Transverse colon (tissue), 4 donors: ENCODE data around the gene AK4. TPM values are rescaled to one million over a fixed set of nuclear protein-coding genes. Genes with fewer than 3 reads are reported as not detected.

Experiments
- DNase-seq: peaks from one replicate; pipeline ENCODE4 v3.0.0-alpha.2; 2019
- H3K27ac ChIP-seq, 4 donors: fragments of 200-600 bp; sonication (generic); 2 replicates each; pipeline ENCODE4 v1.5.1; 2016 to 2018; ENCODE audit warnings: inconsistent platforms in 4 of 4
- H3K27me3 ChIP-seq: fragments of 200-600 bp; sonication (generic); 2 replicates; pipeline ENCODE4 v1.5.1; 2017; ENCODE audit warnings: inconsistent platforms
- H3K36me3 ChIP-seq, 4 donors: fragments of 200-600 bp; sonication (generic); 2 replicates each; pipeline ENCODE4 v1.5.1; 2017 to 2019; ENCODE audit warnings: inconsistent platforms in 4 of 4
- H3K4me1 ChIP-seq, 4 donors: fragments of 200-600 bp; sonication (generic); 2 replicates each; pipeline ENCODE4 v1.5.1; 2017 to 2020; ENCODE audit warnings: inconsistent platforms in 4 of 4
- H3K4me3 ChIP-seq, 4 donors: fragments of 200-600 bp; sonication (generic); 1 replicate in 1 of 4; 2 replicates in 3 of 4; pipeline versions ENCODE4 v1.5.1 to v1.6.1; 2017 to 2019; ENCODE audit warnings: inconsistent platforms in 4 of 4
- H3K9me3 ChIP-seq, 2 donors: fragments of 200-600 bp; sonication (generic); 2 replicates each; pipeline ENCODE4 v1.5.1; 2017 to 2019; ENCODE audit warnings: inconsistent platforms in 2 of 2
- EP300 ChIP-seq: sonication (generic); formaldehyde crosslinking; IDR thresholded peaks from one replicate; pipeline ENCODE4 v1.6.1; 2017; ENCODE audit warnings: antibody characterized with exemption, low read depth
- POLR2A ChIP-seq: fragments of 450-650 bp; IDR thresholded peaks from one replicate; pipeline ENCODE4 v1.6.1; 2016; ENCODE audit warnings: antibody characterized with exemption, mild to moderate bottlenecking, moderate library complexity
- POLR2AphosphoS5 ChIP-seq, 3 donors: sonication (generic); formaldehyde crosslinking; IDR thresholded peaks; one replicate each; pipeline ENCODE4 v1.6.1; 2016; ENCODE audit warnings: antibody characterized with exemption in 3 of 3
- WGBS, 2 donors: methylation state at CpG; one replicate each; pipeline ENCODE4 v1.1.5; 2018; ENCODE audit warnings: low coverage in 1 of 2; 5-methylcytosine and 5-hydroxymethylcytosine counted together
- in situ Hi-C, 4 donors: fragments of 200-750 bp; cut with MboI; loops; one replicate each; pipeline versions ENCODE4 v1.15.0 to v1.15.1; 2017; ENCODE audit warnings: low sequenced_read_pairs in 3 of 4, low pct_ligation_motif_present in 1 of 4, low pct_unique_long_range_greater_than_20kb in 1 of 4
- intact Hi-C: fragments of 100-400 bp; cut with DNase I; formaldehyde crosslinking; loops from one replicate; pipeline ENCODE4 v1.15.1; 2023; ENCODE audit warnings: low total_unique reads
- total RNA-seq, 4 donors: library from RNA; depleted of rRNA; stranded (reverse); fragments of >200 nt; gene quantifications; one replicate each; pipeline ENCODE4 v1.1.0, GENCODE V29; 2016
- TF ChIP-seq, protein P1 (sequence below), 5 experiments: fragments of 200-600 bp in 3 of 5; fragments of 450-650 bp in 2 of 5; sonication (generic) in 3 of 5; IDR thresholded peaks; 1 replicate in 2 of 5; 2 replicates in 3 of 5; pipeline ENCODE4 v1.5.1; 2016 to 2017; ENCODE audit warnings: antibody characterized with exemption in 5 of 5, inconsistent platforms in 3 of 5, mild to moderate bottlenecking in 2 of 5, moderate library complexity in 1 of 5

Gene AK4
- total RNA-seq, 4 donors from 2014 or later = 12.0 to 42.8 (median 36.1) TPM

DNA sequence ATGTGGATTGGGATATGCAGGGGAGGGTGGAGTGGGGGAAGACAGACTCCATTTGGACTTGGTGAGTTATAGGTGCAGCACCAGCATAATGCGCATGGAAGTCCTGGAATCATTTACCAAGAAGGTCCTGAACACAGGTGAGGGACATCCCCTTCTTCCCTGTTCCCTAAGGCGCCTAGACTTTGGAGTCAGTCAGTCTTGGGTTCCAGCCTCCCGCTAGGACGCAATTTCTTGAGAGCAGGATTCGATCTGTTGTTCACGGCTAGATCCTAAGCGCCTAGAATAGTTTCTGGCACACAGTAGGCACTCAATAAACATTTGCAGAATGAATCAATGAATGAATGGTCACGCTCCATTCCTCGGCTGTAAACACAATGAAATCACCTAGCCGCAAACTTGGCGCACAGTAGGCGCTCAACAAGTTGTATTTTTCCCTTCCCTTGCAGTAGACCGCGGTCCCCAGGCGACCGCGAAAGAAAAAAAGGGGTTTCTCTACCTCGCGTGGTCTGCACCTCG, 1.0 kb upstream of the AK4 start:
- TF ChIP-seq POLR2A (no peak), EP300 (no peak), POLR2AphosphoS5 (IDR thresholded peaks at IDR 0.05) (no peak)
- TF ChIP-seq, protein P1, sequence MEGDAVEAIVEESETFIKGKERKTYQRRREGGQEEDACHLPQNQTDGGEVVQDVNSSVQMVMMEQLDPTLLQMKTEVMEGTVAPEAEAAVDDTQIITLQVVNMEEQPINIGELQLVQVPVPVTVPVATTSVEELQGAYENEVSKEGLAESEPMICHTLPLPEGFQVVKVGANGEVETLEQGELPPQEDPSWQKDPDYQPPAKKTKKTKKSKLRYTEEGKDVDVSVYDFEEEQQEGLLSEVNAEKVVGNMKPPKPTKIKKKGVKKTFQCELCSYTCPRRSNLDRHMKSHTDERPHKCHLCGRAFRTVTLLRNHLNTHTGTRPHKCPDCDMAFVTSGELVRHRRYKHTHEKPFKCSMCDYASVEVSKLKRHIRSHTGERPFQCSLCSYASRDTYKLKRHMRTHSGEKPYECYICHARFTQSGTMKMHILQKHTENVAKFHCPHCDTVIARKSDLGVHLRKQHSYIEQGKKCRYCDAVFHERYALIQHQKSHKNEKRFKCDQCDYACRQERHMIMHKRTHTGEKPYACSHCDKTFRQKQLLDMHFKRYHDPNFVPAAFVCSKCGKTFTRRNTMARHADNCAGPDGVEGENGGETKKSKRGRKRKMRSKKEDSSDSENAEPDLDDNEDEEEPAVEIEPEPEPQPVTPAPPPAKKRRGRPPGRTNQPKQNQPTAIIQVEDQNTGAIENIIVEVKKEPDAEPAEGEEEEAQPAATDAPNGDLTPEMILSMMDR (IDR thresholded peaks at IDR 0.05) = no peak
- peaks cover 0 to 22% (median 17%) of the 10 kb centered on the region in 4 donors for H3K4me1 ChIP-seq
- 0 to 14% methylated on average over 3 to 20 of the region's 20 CpGs for WGBS, 2 donors
- H3K4me3 ChIP-seq = peak overlapping the region; percentile 47 to 97 (median 88)
- intact Hi-C loops (loop anchor here (2.0 kb wide), 1 partner anchor 14 kb away; no protein-coding TSS in a partner anchor), in situ Hi-C loops (no loop called here)
- no peaks in the 10 kb centered on the region for H3K36me3 ChIP-seq
- no peak for DNase-seq
- H3K9me3 ChIP-seq = no peaks in the 10 kb centered on the region
- peaks cover 3% of the 10 kb centered on the region for H3K27me3 ChIP-seq
- peak overlapping the region; percentile 83 to 92 (median 84) for H3K27ac ChIP-seq

DNA sequence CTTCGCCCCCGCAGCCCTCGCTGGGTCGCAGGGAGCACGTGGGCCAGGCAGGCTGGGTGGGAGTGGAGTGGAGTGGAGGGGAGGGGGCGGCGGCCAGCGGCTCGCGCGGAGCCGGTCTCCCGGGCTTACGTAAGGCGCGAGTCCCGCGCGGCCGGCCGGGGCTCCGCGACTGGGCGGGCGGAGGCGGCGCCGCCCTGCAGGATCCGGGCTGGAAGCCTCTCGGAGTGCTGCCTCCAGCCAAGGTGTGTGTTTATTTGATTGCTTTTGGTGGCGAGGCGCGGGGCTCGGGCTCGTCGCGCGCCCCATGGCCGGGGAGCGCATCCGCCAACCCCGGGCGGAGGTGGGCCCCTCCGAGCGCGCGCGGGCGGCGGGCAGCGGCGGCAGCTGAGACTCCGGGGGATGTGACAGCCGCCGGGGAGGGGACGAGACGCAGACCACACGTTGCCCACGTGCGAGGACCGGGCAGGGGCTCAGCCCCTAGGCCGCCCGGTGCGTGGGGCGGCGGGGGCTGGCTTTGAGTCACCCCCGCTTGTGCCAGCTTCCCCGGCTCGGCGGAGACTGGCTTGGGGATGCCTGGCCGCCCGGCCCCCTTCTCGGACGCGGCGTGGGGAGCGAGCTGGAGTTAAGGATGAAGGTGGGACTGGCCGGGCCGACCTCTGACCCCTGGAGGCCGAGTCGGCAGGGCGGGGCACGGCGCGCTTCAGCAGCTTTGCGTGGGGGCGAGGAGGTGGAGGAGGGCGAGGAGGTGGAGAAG, 402 bp upstream of the AK4 start:
- intact Hi-C loops (loop anchor here (2.0 kb wide), 1 partner anchor 13 kb away; no protein-coding TSS in a partner anchor), in situ Hi-C loops (no loop called here)
- peak overlapping the region; percentile 47 to 97 (median 88) for H3K4me3 ChIP-seq
- peaks cover 0 to 22% (median 17%) of the 10 kb centered on the region in 4 donors for H3K4me1 ChIP-seq
- no peaks in the 10 kb centered on the region for H3K36me3 ChIP-seq
- peaks cover 3% of the 10 kb centered on the region for H3K27me3 ChIP-seq
- peak; percentile 62 for DNase-seq
- H3K27ac ChIP-seq = peak overlapping the region; percentile 83 to 92 (median 84)
- TF ChIP-seq POLR2AphosphoS5 (IDR thresholded peaks at IDR 0.05) = no peak
- TF ChIP-seq, protein P1 (IDR thresholded peaks at IDR 0.05) = no peak
- TF ChIP-seq POLR2A = no peak
- TF ChIP-seq EP300 = no peak
- 1% methylated on average over 56 of the region's 88 CpGs; no CpG with 5 or more reads in 1 of the 2 donors for WGBS, 2 donors
- H3K9me3 ChIP-seq = no peaks in the 10 kb centered on the region

DNA sequence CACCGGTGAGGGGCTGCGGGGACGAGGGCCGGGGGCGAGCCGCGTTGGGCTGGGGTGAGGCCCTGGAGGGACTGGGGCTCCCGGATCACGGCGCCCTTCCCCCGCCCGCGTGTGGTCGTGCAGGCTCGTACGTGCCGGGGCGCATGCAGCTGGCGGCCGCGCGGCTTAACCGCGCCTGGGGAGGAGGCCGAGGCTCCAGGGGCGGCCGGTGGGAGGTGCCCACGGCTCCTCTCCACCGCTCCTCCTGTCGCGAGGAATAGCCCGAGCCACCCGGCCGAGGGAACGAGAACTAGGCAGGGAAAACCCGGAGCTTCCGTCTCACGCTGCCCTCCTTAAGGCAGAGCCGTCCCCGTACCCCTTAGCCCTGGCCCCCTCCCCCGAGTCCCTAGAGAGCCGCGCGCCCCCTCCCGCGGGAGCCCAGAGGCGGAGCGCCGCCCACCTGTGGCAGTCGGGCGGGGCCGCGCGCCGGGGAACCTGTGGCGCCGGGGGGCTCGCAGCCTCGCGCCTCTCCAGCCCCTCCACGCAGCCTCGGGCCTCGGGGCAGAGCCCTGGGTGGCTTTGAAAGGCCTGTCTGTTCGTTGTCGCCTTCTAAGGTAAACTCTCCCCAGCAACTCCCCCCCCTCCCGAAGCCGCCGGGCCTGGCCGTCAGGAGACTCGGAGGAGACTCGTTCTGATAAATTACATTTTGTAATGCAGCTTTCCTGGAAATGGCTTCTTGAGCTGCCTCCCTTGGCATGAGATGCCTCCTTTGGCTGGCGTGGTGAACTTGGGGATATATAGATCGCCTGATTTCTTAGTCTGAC, 746 bp downstream of the AK4 start:
- peaks cover 0 to 31% (median 20%) of the 10 kb centered on the region in 4 donors for H3K4me1 ChIP-seq
- H3K27me3 ChIP-seq = peaks cover 3% of the 10 kb centered on the region
- peak; percentile 46 for DNase-seq
- H3K27ac ChIP-seq = peak overlapping the region; percentile 83 to 92 (median 84)
- no peak for TF ChIP-seq POLR2AphosphoS5 (IDR thresholded peaks at IDR 0.05)
- TF ChIP-seq EP300 = no peak
- TF ChIP-seq, protein P1 (IDR thresholded peaks at IDR 0.05) = no peak
- TF ChIP-seq POLR2A = no peak
- H3K36me3 ChIP-seq = no peaks in the 10 kb centered on the region
- intact Hi-C loops (no loop called here), in situ Hi-C loops (no loop called here)
- 1% methylated on average over 50 of the region's 73 CpGs; no CpG with 5 or more reads in 1 of the 2 donors for WGBS, 2 donors
- no peaks in the 10 kb centered on the region for H3K9me3 ChIP-seq
- peak overlapping the region; percentile 47 to 97 (median 88) for H3K4me3 ChIP-seq
